H9 (cell line): ENCODE data around the gene ADGB. TPM values are rescaled to one million over a fixed set of nuclear protein-coding genes. Genes with fewer than 3 reads are reported as not detected.

ENCODE experiments used
- DNase-seq: peaks from one replicate; pipeline ENCODE4 v3.0.0-alpha.2; 2017
- H2AFZ ChIP-seq: one replicate; pipeline ENCODE4 v1.6.1; 2013; ENCODE audit warnings: mild to moderate bottlenecking, low read length, control low read depth, moderate library complexity
- H2AK5ac ChIP-seq: 2 replicates; pipeline ENCODE4 v1.6.1; 2013; ENCODE audit warnings: low read length, control low read depth, mixed read lengths; ENCODE audit not compliant: insufficient read length
- H2BK120ac ChIP-seq: one replicate; pipeline ENCODE4 v1.6.1; 2013; ENCODE audit warnings: low read depth, mild to moderate bottlenecking, low read length, control low read depth, inconsistent platforms; ENCODE audit not compliant: poor library complexity, severe bottlenecking
- H2BK12ac ChIP-seq: 2 replicates; pipeline ENCODE4 v1.6.1; 2013; ENCODE audit warnings: low read length, control low read depth, mixed read lengths, low read depth; ENCODE audit not compliant: insufficient read length
- H2BK15ac ChIP-seq: 2 replicates; pipeline ENCODE4 v1.6.1; 2013; ENCODE audit warnings: low read depth, low read length, control low read depth
- H2BK20ac ChIP-seq: one replicate; pipeline ENCODE4 v1.6.1; 2013; ENCODE audit warnings: low read depth, mild to moderate bottlenecking, low read length, control low read depth, inconsistent platforms; ENCODE audit not compliant: poor library complexity, severe bottlenecking
- H2BK5ac ChIP-seq: 2 replicates; pipeline ENCODE4 v1.6.1; 2013; ENCODE audit warnings: low read length, control low read depth, mixed read lengths; ENCODE audit not compliant: insufficient read length
- H3K14ac ChIP-seq: 2 replicates; pipeline ENCODE4 v1.6.1; 2013; ENCODE audit warnings: low read length, control low read depth; ENCODE audit not compliant: insufficient read depth
- H3K18ac ChIP-seq: 2 replicates; pipeline ENCODE4 v1.6.1; 2013; ENCODE audit warnings: low read depth, mild to moderate bottlenecking, mixed read lengths, low read length, control low read depth; ENCODE audit not compliant: insufficient read length
- H3K23ac ChIP-seq: 2 replicates; pipeline ENCODE4 v1.6.1; 2013; ENCODE audit warnings: low read length, control low read depth, mixed read lengths, low read depth; ENCODE audit not compliant: insufficient read length
- H3K23me2 ChIP-seq: 2 replicates; pipeline ENCODE4 v1.6.1; 2013; ENCODE audit warnings: low read depth, mild to moderate bottlenecking, mixed read lengths, low read length, control low read depth; ENCODE audit not compliant: insufficient read length, poor library complexity, severe bottlenecking
- H3K27ac ChIP-seq: 2 replicates; pipeline ENCODE4 v1.5.1; 2013; ENCODE audit warnings: low read length, control low read depth, mixed read lengths, low read depth; ENCODE audit not compliant: insufficient read length
- H3K27me3 ChIP-seq: 2 replicates; pipeline ENCODE4 v1.6.1; 2013; ENCODE audit warnings: low read length, control low read depth, inconsistent platforms; ENCODE audit not compliant: insufficient read depth
- H3K4ac ChIP-seq: 2 replicates; pipeline ENCODE4 v1.6.1; 2013; ENCODE audit warnings: low read depth, mild to moderate bottlenecking, control low read depth, inconsistent platforms, low read length, moderate library complexity
- H3K4me1 ChIP-seq: 2 replicates; pipeline ENCODE4 v1.6.1; 2013; ENCODE audit warnings: low read length, control low read depth, inconsistent platforms; ENCODE audit not compliant: insufficient read depth
- H3K4me2 ChIP-seq: 2 replicates; pipeline ENCODE4 v1.6.1; 2013; ENCODE audit warnings: low read length, control low read depth, mixed read lengths; ENCODE audit not compliant: insufficient read length, insufficient read depth
- H3K56ac ChIP-seq: 2 replicates; pipeline ENCODE4 v1.6.1; 2013; ENCODE audit warnings: low read depth, mild to moderate bottlenecking, mixed read lengths, low read length, control low read depth; ENCODE audit not compliant: insufficient read length
- H3K79me1 ChIP-seq: 2 replicates; pipeline ENCODE4 v1.6.1; 2013; ENCODE audit warnings: low read depth, mild to moderate bottlenecking, moderate library complexity, low read length, control low read depth, inconsistent platforms; ENCODE audit not compliant: insufficient read depth, poor library complexity, severe bottlenecking
- H3K79me2 ChIP-seq: 2 replicates; pipeline ENCODE4 v1.6.1; 2013; ENCODE audit warnings: low read length, control low read depth, inconsistent platforms; ENCODE audit not compliant: insufficient read depth
- H3K9ac ChIP-seq: 2 replicates; pipeline ENCODE4 v1.6.1; 2013; ENCODE audit warnings: low read length, control low read depth, mixed read lengths; ENCODE audit not compliant: insufficient read length; ENCODE audit errors: extremely low read depth
- H3K9me3 ChIP-seq: one replicate; pipeline ENCODE4 v1.6.1; 2013; ENCODE audit warnings: low read depth, low read length, inconsistent platforms; ENCODE audit not compliant: control insufficient read depth
- H3T11ph ChIP-seq: one replicate; pipeline ENCODE4 v1.6.1; 2013; ENCODE audit warnings: mild to moderate bottlenecking, low read length, control low read depth, inconsistent platforms
- H4K20me1 ChIP-seq: one replicate; pipeline ENCODE4 v1.6.1; 2013; ENCODE audit not compliant: control insufficient read depth, insufficient read length, insufficient read depth
- H4K5ac ChIP-seq: 2 replicates; pipeline ENCODE4 v1.6.1; 2013; ENCODE audit warnings: low read depth, mild to moderate bottlenecking, mixed read lengths, low read length, control low read depth; ENCODE audit not compliant: insufficient read length
- H4K8ac ChIP-seq: replicated peaks from 2 replicates; pipeline ENCODE4 v1.6.1; 2013; ENCODE audit warnings: low read length, control low read depth, mixed read lengths, low read depth; ENCODE audit not compliant: insufficient read length
- H4K91ac ChIP-seq: 2 replicates; pipeline ENCODE4 v1.6.1; 2013; ENCODE audit warnings: low read depth, mild to moderate bottlenecking, moderate library complexity, mixed read lengths, low read length, control low read depth; ENCODE audit not compliant: insufficient read length
- H3K27ac Mint-ChIP-seq, 3 experiments: 2 replicates in 2 of 3; 3 replicates in 1 of 3; pipeline ENCODE4 v1.8.0; 2020 to 2021; ENCODE audit warnings: mixed read lengths in 3 of 3, mild to moderate bottlenecking in 1 of 3, moderate library complexity in 1 of 3
- H3K27me3 Mint-ChIP-seq: 2 replicates; pipeline ENCODE4 v1.8.0; 2021; ENCODE audit warnings: low read depth, mild to moderate bottlenecking, moderate library complexity, mixed read lengths
- H3K36me3 Mint-ChIP-seq, 3 experiments: 2 replicates in 2 of 3; 3 replicates in 1 of 3; pipeline ENCODE4 v1.8.0; 2020 to 2021; ENCODE audit warnings: low read depth in 3 of 3, mixed read lengths in 3 of 3; ENCODE audit not compliant: insufficient read depth in 1 of 3
- H3K4me1 Mint-ChIP-seq, 2 experiments: 2 replicates each; pipeline ENCODE4 v1.8.0; 2020; ENCODE audit warnings: mixed read lengths in 2 of 2
- H3K4me3 Mint-ChIP-seq, 2 experiments: 2 replicates in 1 of 2; 3 replicates in 1 of 2; pipeline ENCODE4 v1.8.0; 2020 to 2021; ENCODE audit warnings: mild to moderate bottlenecking in 2 of 2, mixed read lengths in 2 of 2, moderate library complexity in 1 of 2
- H3K9me3 Mint-ChIP-seq, 2 experiments: 2 replicates in 1 of 2; 3 replicates in 1 of 2; pipeline ENCODE4 v1.8.0; 2020; ENCODE audit warnings: mild to moderate bottlenecking in 2 of 2, mixed read lengths in 2 of 2, moderate library complexity in 1 of 2
- CTCF ChIP-seq: fragments of 200-600 bp; sonication (generic); conservative IDR thresholded peaks from 3 replicates; pipeline ENCODE4 v1.8.0; 2021; ENCODE audit warnings: antibody characterized with exemption, mild to moderate bottlenecking
- WGBS: extraction: QIAGEN DNeasy Blood & Tissue Kit; methylation state at CpG from one replicate; pipeline ENCODE4 v1.1.7; 2013; ENCODE audit warnings: missing lambda C conversion rate, low lambda C conversion rate, mixed read lengths; ENCODE audit not compliant: insufficient read length; ENCODE audit errors: extremely low coverage; 5-methylcytosine and 5-hydroxymethylcytosine counted together
- total RNA-seq: library from RNA; stranded (reverse); gene quantifications from 2 replicates; pipeline ENCODE4 v1.2.1, GENCODE V29; 2021

ADGB gene
- total RNA-seq, 1 experiment from 2014 or later = not detected

DNA sequence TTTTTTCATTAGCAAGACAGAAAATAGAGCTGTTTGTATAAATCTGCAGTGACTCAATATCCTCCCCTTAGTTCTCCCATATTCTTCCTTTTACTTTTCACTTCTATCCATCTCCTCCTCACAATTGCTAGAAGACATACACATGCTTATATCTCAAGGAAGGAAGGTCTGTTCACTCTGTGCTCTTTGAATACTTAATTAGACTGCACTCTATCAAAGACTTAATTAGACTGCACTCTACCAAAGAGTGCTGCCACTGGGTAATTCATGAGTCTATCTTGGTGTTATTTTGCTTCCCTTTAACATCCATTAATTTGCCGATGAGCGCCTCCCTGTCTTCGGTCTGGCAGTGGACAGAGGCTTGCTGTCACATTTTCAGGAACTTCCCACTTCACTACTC is 241.9 kb downstream of the ADGB start:
- H3K9me3 Mint-ChIP-seq = peaks cover 4 to 6% of the 10 kb centered on the region in 2 experiments; a peak in 4 of 5 replicates
- Histone ChIP-seq H2AK5ac (no peak overlapping the region), H3K9ac (no peak overlapping the region), H3K4me2 (no peak overlapping the region), H3K4ac (no peak overlapping the region), H3K56ac (no peak overlapping the region), H2AFZ (no peak overlapping the region), H2BK120ac (no peak overlapping the region), H4K91ac (no peak overlapping the region), H3K4me1 (no peaks in the 10 kb centered on the region), H2BK12ac (no peak overlapping the region), H3T11ph (no peak overlapping the region), H3K23ac (no peak overlapping the region), H3K79me2 (no peaks in the 10 kb centered on the region), H3K27me3 (no peaks in the 10 kb centered on the region), H2BK20ac (no peak overlapping the region), H3K9me3 (no peaks in the 10 kb centered on the region), H3K23me2 (no peaks in the 10 kb centered on the region), H3K79me1 (no peaks in the 10 kb centered on the region), H4K5ac (no peak overlapping the region), H3K18ac (no peak overlapping the region), H4K20me1 (no peaks in the 10 kb centered on the region), H4K8ac (no peak overlapping the region), H3K27ac (no peak overlapping the region), H3K14ac (no peak overlapping the region), H2BK15ac (no peak overlapping the region), H2BK5ac (no peak overlapping the region)
- H3K36me3 Mint-ChIP-seq = peaks cover 0 to 9% (median 0%) of the 10 kb centered on the region in 3 experiments; a peak in 2 of 7 replicates
- no peak for TF ChIP-seq CTCF
- no peaks in the 10 kb centered on the region for H3K27me3 Mint-ChIP-seq
- WGBS = no CpG with 5 or more reads among the region's 3 CpGs
- peaks cover 3 to 11% of the 10 kb centered on the region in 2 experiments for H3K4me1 Mint-ChIP-seq
- no peak for DNase-seq
- no peak overlapping the region; a peak in 1 of 7 replicates for H3K27ac Mint-ChIP-seq
- H3K4me3 Mint-ChIP-seq = no peak overlapping the region
